HG02763 (cell line): ENCODE results near the gene NFIA.

Source experiments
- ATAC-seq: cut with Tn5 transposase; IDR thresholded peaks from one replicate; pipeline ENCODE4 v1.9.1; 2021; ENCODE audit warnings: mild to moderate bottlenecking, moderate library complexity; ENCODE audit not compliant: unreplicated experiment

The NFIA gene

GRCh38 chr1:61379693-61380092, 297.3 kb downstream of the NFIA start:
- no peak for ATAC-seq

- no peak for ATAC-seq
Measured at GRCh38 chr1:61380561-61380960, 298.2 kb downstream of the NFIA start.

GRCh38 chr1:61386323-61386722, 304.0 kb downstream of the NFIA start:
- ATAC-seq: no peak

GRCh38 chr1:61386770-61387169, 304.4 kb downstream of the NFIA start:
- no peak for ATAC-seq

GRCh38 chr1:61387829-61388228, 305.5 kb downstream of the NFIA start:
- no peak for ATAC-seq

GRCh38 chr1:61388566-61388965, 306.2 kb downstream of the NFIA start:
- no peak for ATAC-seq

GRCh38 chr1:61389194-61389925, 307.0 kb downstream of the NFIA start:
- ATAC-seq: no peak

GRCh38 chr1:61389926-61390845, 307.8 kb downstream of the NFIA start:
- ATAC-seq: no peak

GRCh38 chr1:61391730-61392129, 309.4 kb downstream of the NFIA start:
- ATAC-seq: no peak

- ATAC-seq: no peak
Measured at GRCh38 chr1:61392409-61393242, 310.3 kb downstream of the NFIA start.

GRCh38 chr1:61393575-61393974, 311.2 kb downstream of the NFIA start:
- ATAC-seq: no peak

GRCh38 chr1:61395146-61395800, 312.9 kb downstream of the NFIA start:
- no peak for ATAC-seq

- no peak for ATAC-seq
Measured at GRCh38 chr1:61397495-61397894, 315.1 kb downstream of the NFIA start.

GRCh38 chr1:61397935-61398334, 315.6 kb downstream of the NFIA start:
- ATAC-seq: no peak

GRCh38 chr1:61399199-61399598, 316.8 kb downstream of the NFIA start:
- ATAC-seq: no peak

- no peak for ATAC-seq
Measured at GRCh38 chr1:61400131-61400770, 317.9 kb downstream of the NFIA start.

GRCh38 chr1:61400997-61401396, 318.6 kb downstream of the NFIA start:
- ATAC-seq: no peak

- no peak for ATAC-seq
Measured at GRCh38 chr1:61403679-61404596, 321.6 kb downstream of the NFIA start.
